Measurements from ENCODE around the gene BHLHE41.

The BHLHE41 gene

GRCh38 chr12:26133521-26133920, 8.7 kb upstream of the BHLHE41 start:
- Histone ChIP-seq H3K27me3 (replicated peaks; ENCODE audit: control insufficient read depth, insufficient read depth, low read length) (no peaks in the 10 kb centered on the region; the same call in 1 of the 2 replicates), H3K36me3 (ENCODE audit: control insufficient read depth, insufficient read depth, low read length) (no peaks in the 10 kb centered on the region), H3K4me3 (replicated peaks; ENCODE audit: low read depth, low read length) (no peak overlapping the region)
- no peak for TF ChIP-seq CTCF (IDR thresholded peaks at IDR 0.05; ENCODE audit: insufficient read depth, low read length, poor library complexity, severe bottlenecking)
- DNase-seq (ENCODE audit: extremely low read depth, insufficient read length): no peak

DNA sequence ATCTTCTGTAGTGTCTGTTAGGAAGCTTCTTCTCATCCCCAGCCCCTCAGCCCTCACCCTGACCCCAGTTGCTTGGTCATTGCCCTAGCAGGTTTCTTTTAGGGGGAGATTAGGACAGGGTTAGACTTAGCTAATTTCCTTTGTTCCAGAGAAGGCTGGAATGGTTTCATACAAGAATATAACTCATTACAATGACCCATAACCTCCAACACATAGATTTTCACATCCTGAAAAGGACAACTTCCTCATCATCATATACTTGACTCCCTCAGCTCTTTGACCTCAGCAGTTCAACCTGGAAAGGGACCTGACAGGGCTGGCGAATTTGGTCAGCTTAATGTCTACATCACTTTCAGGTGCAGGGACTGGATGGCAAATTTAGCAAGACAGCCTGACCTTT, 8.0 kb upstream of the BHLHE41 start:
- no peak for DNase-seq (ENCODE audit: extremely low read depth, insufficient read length)
- H3K4me3 ChIP-seq (replicated peaks; ENCODE audit: low read depth, low read length): no peak overlapping the region
- no peak for TF ChIP-seq CTCF (IDR thresholded peaks at IDR 0.05; ENCODE audit: insufficient read depth, low read length, poor library complexity, severe bottlenecking)
- H3K27me3 ChIP-seq (replicated peaks; ENCODE audit: control insufficient read depth, insufficient read depth, low read length): peaks cover 1% of the 10 kb centered on the region; the same call in 1 of the 2 replicates
- no peaks in the 10 kb centered on the region for H3K36me3 ChIP-seq (ENCODE audit: control insufficient read depth, insufficient read depth, low read length)

GRCh38 chr12:26131936-26132335, 7.1 kb upstream of the BHLHE41 start:
- no peak for TF ChIP-seq CTCF (IDR thresholded peaks at IDR 0.05; ENCODE audit: insufficient read depth, low read length, poor library complexity, severe bottlenecking)
- DNase-seq (ENCODE audit: extremely low read depth, insufficient read length): no peak
- H3K27me3 ChIP-seq (replicated peaks; ENCODE audit: control insufficient read depth, insufficient read depth, low read length): peaks cover 1% of the 10 kb centered on the region; the same call in 1 of the 2 replicates
- H3K36me3 ChIP-seq (ENCODE audit: control insufficient read depth, insufficient read depth, low read length): no peaks in the 10 kb centered on the region
- no peak overlapping the region for H3K4me3 ChIP-seq (replicated peaks; ENCODE audit: low read depth, low read length)

- no peak for TF ChIP-seq CTCF (IDR thresholded peaks at IDR 0.05; ENCODE audit: insufficient read depth, low read length, poor library complexity, severe bottlenecking)
- peaks cover 1% of the 10 kb centered on the region; the same call in 1 of the 2 replicates for H3K27me3 ChIP-seq (replicated peaks; ENCODE audit: control insufficient read depth, insufficient read depth, low read length)
- H3K36me3 ChIP-seq (ENCODE audit: control insufficient read depth, insufficient read depth, low read length): no peaks in the 10 kb centered on the region
- H3K4me3 ChIP-seq (replicated peaks; ENCODE audit: low read depth, low read length): no peak overlapping the region
- no peak for DNase-seq (ENCODE audit: extremely low read depth, insufficient read length)
Measured at GRCh38 chr12:26130728-26131127, 5.9 kb upstream of the BHLHE41 start.

- no peak overlapping the region for H3K4me3 ChIP-seq (replicated peaks; ENCODE audit: low read depth, low read length)
- TF ChIP-seq CTCF (IDR thresholded peaks at IDR 0.05; ENCODE audit: insufficient read depth, low read length, poor library complexity, severe bottlenecking): no peak
- H3K36me3 ChIP-seq (ENCODE audit: control insufficient read depth, insufficient read depth, low read length): no peaks in the 10 kb centered on the region
- DNase-seq (ENCODE audit: extremely low read depth, insufficient read length): no peak
- H3K27me3 ChIP-seq (replicated peaks; ENCODE audit: control insufficient read depth, insufficient read depth, low read length): peaks cover 3% of the 10 kb centered on the region
Measured at GRCh38 chr12:26128168-26128567, 3.3 kb upstream of the BHLHE41 start.

DNA sequence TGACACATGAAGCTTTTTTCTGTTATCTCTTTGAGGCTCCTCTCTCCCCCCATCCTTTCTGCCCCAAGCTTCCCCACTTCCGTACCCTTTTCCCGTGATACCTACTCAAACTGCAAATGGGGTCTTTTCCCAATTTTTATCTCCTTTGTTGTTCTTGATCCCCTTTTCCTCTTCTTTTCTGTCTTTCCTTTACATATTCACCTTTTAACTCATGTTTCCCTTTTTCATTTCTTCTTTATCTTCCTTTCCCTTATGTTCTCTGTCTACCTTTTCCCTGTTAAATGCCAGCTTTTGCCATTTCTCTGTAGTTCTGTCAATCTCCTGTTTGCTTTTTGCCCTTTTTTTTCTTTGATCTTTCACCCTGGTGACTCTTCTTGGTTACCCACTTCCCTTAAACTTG, 2.6 kb upstream of the BHLHE41 start:
- Histone ChIP-seq H3K36me3 (ENCODE audit: control insufficient read depth, insufficient read depth, low read length) (no peaks in the 10 kb centered on the region), H3K4me3 (replicated peaks; ENCODE audit: low read depth, low read length) (no peak overlapping the region), H3K27me3 (replicated peaks; ENCODE audit: control insufficient read depth, insufficient read depth, low read length) (peaks cover 3% of the 10 kb centered on the region)
- no peak for TF ChIP-seq CTCF (IDR thresholded peaks at IDR 0.05; ENCODE audit: insufficient read depth, low read length, poor library complexity, severe bottlenecking)
- no peak for DNase-seq (ENCODE audit: extremely low read depth, insufficient read length)
